HepG2 (cell line): ENCODE data around the gene HECTD1. TPM values are rescaled to one million over a fixed set of nuclear protein-coding genes. Genes with fewer than 3 reads are reported as not detected.
A peak's percentile ranks its signal among the peaks of the same experiment; 100 is the strongest.
"Not testable (repeated sequence)": the region's sequence is repeated elsewhere in the genome, so short reads cannot be mapped to it uniquely, and the experiment has no call there.

Experiments used
- ATAC-seq: fragments of 200-7000 bp; cut with Tn5 transposase; 3 replicates; pipeline ENCODE4 v1.9.1; 2020; ENCODE audit warnings: mild to moderate bottlenecking, moderate library complexity
- BruUV-seq: library from RNA; stranded (reverse); fragments of 400-500 nt; replicated peaks from 2 replicates; lab custom pipeline; 2021; lab: Mats Ljungman, UMichigan
- CTCF ChIA-PET: fragments of 300-600 bp; formaldehyde crosslinking; extraction: SDS; loops from one replicate; lab custom pipeline; 2021; ENCODE audit warnings: low total read pairs, inconsistent platforms, low intra/inter-chr PET ratio; lab: Yijun Ruan, JAX
- POLR2A ChIA-PET: fragments of 350-600 bp; sonication (Branson Sonifier 250); formaldehyde crosslinking; loops from one replicate; lab custom pipeline; 2020; ENCODE audit warnings: antibody characterized with exemption, inconsistent platforms; lab: Yijun Ruan, JAX
- DNase-seq: peaks from one replicate; pipeline ENCODE4 v3.0.0-alpha.2; 2015; ENCODE audit warnings: low spot score
- FAIRE-seq: peaks from 3 replicates; lab custom pipeline; 2011; peaks lifted over from hg19 to GRCh38; lab: Jason Lieb, UNC
- H2AFZ ChIP-seq: one replicate; pipeline ENCODE4 v1.6.1; 2011; ENCODE audit warnings: low read length, inconsistent platforms
- H3K27ac ChIP-seq: fragments of 300-600 bp; 3 replicates; pipeline ENCODE4 v1.8.0; 2011; ENCODE audit warnings: mixed run types, mild to moderate bottlenecking, mixed read lengths, low read length, inconsistent platforms; ENCODE audit not compliant: insufficient read depth; ENCODE audit errors: extremely low read length
- H3K27me3 ChIP-seq, 2 experiments: fragments of 200-600 bp in 1 of 2; 2 replicates in 1 of 2; 3 replicates in 1 of 2; pipeline versions ENCODE4 v1.6.0 to v1.8.0; 2011; ENCODE audit warnings: low read length in 2 of 2, mild to moderate bottlenecking in 2 of 2, moderate library complexity in 2 of 2, inconsistent platforms in 1 of 2; ENCODE audit not compliant: insufficient read depth in 2 of 2, control insufficient read depth in 1 of 2
- H3K36me3 ChIP-seq, 2 experiments: fragments of 200-600 bp in 1 of 2; replicated peaks in 1 of 2; 2 replicates in 1 of 2; 3 replicates in 1 of 2; pipeline versions ENCODE4 v1.5.1 to v1.8.0; 2011; ENCODE audit warnings: low read length in 2 of 2, inconsistent platforms in 1 of 2; ENCODE audit not compliant: insufficient read depth in 2 of 2, control insufficient read depth in 1 of 2
- H3K4me1 ChIP-seq: 2 replicates; pipeline ENCODE4 v1.5.1; 2012; ENCODE audit warnings: low read length, inconsistent platforms; ENCODE audit not compliant: insufficient read depth
- H3K4me2 ChIP-seq: 2 replicates; pipeline ENCODE4 v1.6.0; 2011; ENCODE audit warnings: low read depth, low read length, inconsistent platforms
- H3K4me3 ChIP-seq, 3 experiments: fragments of 200-600 bp in 1 of 3; sonication (generic), shearing (Covaris generic) in 1 of 3; replicated peaks in 1 of 3; 2 replicates each; pipeline ENCODE4 v1.5.1; 2011 to 2016; ENCODE audit warnings: low read length in 3 of 3, inconsistent platforms in 2 of 3, low read depth in 2 of 3, mild to moderate bottlenecking in 2 of 3, control low read depth in 1 of 3, mixed read lengths in 1 of 3; ENCODE audit not compliant: insufficient read depth in 1 of 3
- H3K79me2 ChIP-seq: one replicate; pipeline ENCODE4 v1.6.1; 2011; ENCODE audit warnings: low read length, inconsistent platforms; ENCODE audit not compliant: insufficient read depth
- H3K9ac ChIP-seq: 2 replicates; pipeline ENCODE4 v1.6.0; 2011; ENCODE audit warnings: mild to moderate bottlenecking, low read depth, low read length, inconsistent platforms; ENCODE audit not compliant: insufficient read depth
- H3K9me3 ChIP-seq: 2 replicates; pipeline ENCODE4 v1.5.1; 2012; ENCODE audit warnings: mild to moderate bottlenecking, low read length
- H4K20me1 ChIP-seq: 2 replicates; pipeline ENCODE4 v1.6.0; 2011; ENCODE audit warnings: inconsistent platforms, mild to moderate bottlenecking, low read length, moderate library complexity; ENCODE audit not compliant: insufficient read depth
- CBX5 ChIP-seq: sonication (generic); formaldehyde crosslinking; IDR thresholded peaks from 2 replicates; pipeline ENCODE4 v1.4.0; 2020; ENCODE audit warnings: missing genetic modification reagents, borderline replicate concordance
- CREBL2 ChIP-seq: sonication (generic); formaldehyde crosslinking; IDR thresholded peaks from 2 replicates; pipeline ENCODE4 v1.8.1; 2023; ENCODE audit warnings: missing genetic modification reagents, mild to moderate bottlenecking, borderline replicate concordance
- EP300 ChIP-seq, 3 experiments: sonication (generic) in 1 of 3; formaldehyde crosslinking in 1 of 3; IDR thresholded peaks; 2 replicates each; pipeline versions ENCODE4 v1.5.1 to v1.6.1; 2011 to 2020; ENCODE audit warnings: low read depth in 2 of 3, low read length in 2 of 3, borderline replicate concordance in 1 of 3, improper control_type of control experiment in 1 of 3, mild to moderate bottlenecking in 1 of 3, missing genetic modification reagents in 1 of 3, moderate library complexity in 1 of 3
- HOXA3 ChIP-seq: sonication (generic); formaldehyde crosslinking; IDR thresholded peaks from 2 replicates; pipeline ENCODE4 v1.5.0; 2020; ENCODE audit warnings: missing genetic modification reagents
- LCORL ChIP-seq, 2 experiments: fragments of 450-650 bp in 1 of 2; sonication (generic) in 1 of 2; formaldehyde crosslinking in 1 of 2; IDR thresholded peaks; 2 replicates each; pipeline versions ENCODE4 v1.5.0 to v1.6.1; 2017 to 2020; ENCODE audit warnings: antibody characterized with exemption in 1 of 2, missing genetic modification reagents in 1 of 2
- POGK ChIP-seq: sonication (generic); formaldehyde crosslinking; conservative IDR thresholded peaks from 2 replicates; pipeline ENCODE4 v1.8.0; 2022; ENCODE audit warnings: mild to moderate bottlenecking, moderate library complexity, missing genetic modification reagents
- RBAK ChIP-seq: sonication (generic); formaldehyde crosslinking; IDR thresholded peaks from 2 replicates; pipeline ENCODE4 v1.5.1; 2020; ENCODE audit warnings: mild to moderate bottlenecking, missing genetic modification reagents
- TCF12 ChIP-seq, 2 experiments: fragments of 450-650 bp in 1 of 2; sonication (generic) in 1 of 2; formaldehyde crosslinking in 1 of 2; IDR thresholded peaks; 2 replicates each; pipeline versions ENCODE4 v1.6.1 to v1.8.0; 2017 to 2022; ENCODE audit warnings: antibody characterized with exemption in 1 of 2, mild to moderate bottlenecking in 1 of 2, missing genetic modification reagents in 1 of 2, moderate library complexity in 1 of 2
- TEAD3 ChIP-seq: optimal IDR thresholded peaks from 2 replicates; pipeline ENCODE3; 2016; ENCODE audit warnings: borderline replicate concordance
- ZBTB26 ChIP-seq: IDR thresholded peaks from 2 replicates; pipeline ENCODE4 v1.6.1; 2016; ENCODE audit warnings: missing compliant biosample characterization, missing genetic modification reagents, borderline replicate concordance
- ZFX ChIP-seq: sonication (generic); formaldehyde crosslinking; IDR thresholded peaks from 2 replicates; pipeline ENCODE4 v1.4.0; 2020; ENCODE audit warnings: mild to moderate bottlenecking, low read depth, missing genetic modification reagents, moderate library complexity
- ZMYM4 ChIP-seq: sonication (generic); formaldehyde crosslinking; IDR thresholded peaks from 2 replicates; pipeline ENCODE4 v1.8.1; 2023; ENCODE audit warnings: mild to moderate bottlenecking, missing genetic modification reagents
- ZNF225 ChIP-seq: sonication (generic); formaldehyde crosslinking; IDR thresholded peaks from 2 replicates; pipeline ENCODE4 v1.4.0; 2020; ENCODE audit warnings: mild to moderate bottlenecking, missing genetic modification reagents
- ZNF264 ChIP-seq: sonication (generic); formaldehyde crosslinking; IDR thresholded peaks from 2 replicates; pipeline ENCODE4 v1.4.0; 2020; ENCODE audit warnings: missing genetic modification reagents
- ZNF292 ChIP-seq: sonication (generic); formaldehyde crosslinking; IDR thresholded peaks from 2 replicates; pipeline ENCODE4 v1.8.1; 2022; ENCODE audit warnings: mild to moderate bottlenecking, low read depth, missing genetic modification reagents, borderline replicate concordance
- ZNF567 ChIP-seq: sonication (generic); formaldehyde crosslinking; IDR thresholded peaks from 2 replicates; pipeline ENCODE4 v1.8.1; 2023; ENCODE audit warnings: mild to moderate bottlenecking, missing genetic modification reagents, borderline replicate concordance
- ZNF883 ChIP-seq: sonication (generic); formaldehyde crosslinking; IDR thresholded peaks from 2 replicates; pipeline ENCODE4 v1.5.1; 2020; ENCODE audit warnings: mild to moderate bottlenecking, missing genetic modification reagents; ENCODE audit errors: not compliant biosample characterization
- WGBS: methylation state at CpG from one replicate; pipeline ENCODE4 v1.1.6; 2017; ENCODE audit warnings: low lambda C conversion rate; 5-methylcytosine and 5-hydroxymethylcytosine counted together
- in situ Hi-C: cut with HindIII; loops from 2 replicates; pipeline ENCODE4 v1.10.0; 2017; ENCODE audit warnings: low pct_unique_long_range_greater_than_20kb; ENCODE audit not compliant: extremely low pct_ligation_motif_present
- intact Hi-C: fragments of 100-400 bp; cut with micrococcal nuclease; formaldehyde crosslinking; loops from one replicate; pipeline ENCODE4 v1.10.0; 2022; ENCODE audit not compliant: unreplicated experiment
- polyA plus RNA-seq, 8 experiments: library from polyadenylated mRNA; depleted of rRNA in 3 of 8; stranded (reverse) in 7 of 8; unstranded in 1 of 8; fragments of >200 nt; fragmentation: Illumina TruSeq in 4 of 8; extraction: Trizol in 4 of 8; gene quantifications; 2 replicates each; pipeline versions ENCODE4 v1.2.1 to v1.2.3, GENCODE V29; 2011 to 2016; ENCODE audit warnings: low read depth in 4 of 8, missing spikeins in 1 of 8, mixed read lengths in 1 of 8; ENCODE audit not compliant: insufficient read depth in 1 of 8
- total RNA-seq, 5 experiments: library from RNA; depleted of rRNA; stranded (reverse); fragments of >200 nt; fragmentation: Illumina TruSeq; extraction: Trizol; gene quantifications; 2 replicates each; pipeline ENCODE4 v1.2.3, GENCODE V29; 2016; ENCODE audit warnings: low read depth in 1 of 5

The HECTD1 gene
- total and polyA plus RNA-seq, 2 of the 13 experiments (the other 11 are each of a cell fraction or from before 2014, with no cell fraction given), result 312 to 560 TPM

- TF ChIP-seq TCF12 (IDR thresholded peaks at IDR 0.05) (no peak), TCF12 (CRISPR knock-in tag; IDR thresholded peaks at IDR 0.05) (no peak)
These were observed 150.6 kb downstream of the HECTD1 start (continued) for GRCh38 chr14:31057035-31057434.

- POLR2A ChIA-PET, result interaction anchor here (0.7 to 1.4 kb wide), 6 partner anchors 14 to 367 kb away, joined by 3 to 15 read pairs (median 4); partner anchors contain the start of genes AP4S1, HEATR5A and STRN3
- FAIRE-seq; H3K79me2 ChIP-seq; H3K9ac ChIP-seq; in situ Hi-C loops; H2AFZ ChIP-seq; H3K9me3 ChIP-seq; H3K27me3 ChIP-seq; CTCF ChIA-PET; H3K36me3 ChIP-seq; H4K20me1 ChIP-seq; H3K4me2 ChIP-seq; BruUV-seq; H3K4me3 ChIP-seq; TF ChIP-seq LCORL (IDR thresholded peaks at IDR 0.05): not testable (repeated sequence)
- peak overlapping the region; percentile 7 for H3K27ac ChIP-seq
- peaks cover 28% of the 10 kb centered on the region for H3K4me1 ChIP-seq
- ATAC-seq (peak; percentile 77), DNase-seq (peak; percentile 62)
- 76% methylated on average over 9 of the region's 9 CpGs for WGBS
- intact Hi-C loops, result loop anchor here (2.0 kb wide), 1 partner anchor 26 kb away; the partner anchor contains the start of gene STRN3
- TF ChIP-seq ZMYM4 (CRISPR knock-in tag) (peak; percentile 83), ZNF883 (CRISPR knock-in tag) (peak; percentile 57), LCORL (CRISPR knock-in tag; IDR thresholded peaks at IDR 0.05) (0 out of 2 replicates have a peak, but pooled peaks have one; percentile 24), RBAK (peak; percentile 77; the same call in 1 of the 2 replicates), ZFX (CRISPR knock-in tag) (0 out of 2 replicates have a peak, but pooled peaks have one; percentile 24), ZNF567 (CRISPR knock-in tag) (0 out of 2 replicates have a peak, but pooled peaks have one; percentile 23), POGK (CRISPR knock-in tag) (0 out of 2 replicates have a peak, but pooled peaks have one; percentile 32), ZNF264 (CRISPR knock-in tag) (0 out of 2 replicates have a peak, but pooled peaks have one; percentile 32), TEAD3 (CRISPR knock-in tag) (peak; percentile 71), ZBTB26 (CRISPR knock-in tag) (peak; percentile 62), CBX5 (CRISPR knock-in tag) (0 out of 2 replicates have a peak, but pooled peaks have one; percentile 21), EP300 (IDR thresholded peaks at IDR 0.05; ENCODE audit: low read depth in 2 of 2, low read length in 2 of 2) (peak in 1 of 2 experiments; percentile 65; a peak in 1 of 4 replicates), EP300 (CRISPR knock-in tag; IDR thresholded peaks at IDR 0.05; ENCODE audit: borderline replicate concordance) (0 out of 2 replicates have a peak, but pooled peaks have one; percentile 22), ZNF225 (CRISPR knock-in tag) (0 out of 2 replicates have a peak, but pooled peaks have one; percentile 63), CREBL2 (CRISPR knock-in tag) (0 out of 2 replicates have a peak, but pooled peaks have one; percentile 54), HOXA3 (CRISPR knock-in tag) (peak; percentile 60), ZNF292 (CRISPR knock-in tag) (0 out of 2 replicates have a peak, but pooled peaks have one; percentile 16)
These were observed 154.5 kb downstream of the HECTD1 start for GRCh38 chr14:31052905-31053586.
